ENCODE data around the gene FUOM. TPM values are rescaled to one million over a fixed set of nuclear protein-coding genes. Genes with fewer than 3 reads are reported as not detected.

Gene FUOM
- polyA plus RNA-seq, 2 donors, result 10.0 to 11.7 TPM

DNA sequence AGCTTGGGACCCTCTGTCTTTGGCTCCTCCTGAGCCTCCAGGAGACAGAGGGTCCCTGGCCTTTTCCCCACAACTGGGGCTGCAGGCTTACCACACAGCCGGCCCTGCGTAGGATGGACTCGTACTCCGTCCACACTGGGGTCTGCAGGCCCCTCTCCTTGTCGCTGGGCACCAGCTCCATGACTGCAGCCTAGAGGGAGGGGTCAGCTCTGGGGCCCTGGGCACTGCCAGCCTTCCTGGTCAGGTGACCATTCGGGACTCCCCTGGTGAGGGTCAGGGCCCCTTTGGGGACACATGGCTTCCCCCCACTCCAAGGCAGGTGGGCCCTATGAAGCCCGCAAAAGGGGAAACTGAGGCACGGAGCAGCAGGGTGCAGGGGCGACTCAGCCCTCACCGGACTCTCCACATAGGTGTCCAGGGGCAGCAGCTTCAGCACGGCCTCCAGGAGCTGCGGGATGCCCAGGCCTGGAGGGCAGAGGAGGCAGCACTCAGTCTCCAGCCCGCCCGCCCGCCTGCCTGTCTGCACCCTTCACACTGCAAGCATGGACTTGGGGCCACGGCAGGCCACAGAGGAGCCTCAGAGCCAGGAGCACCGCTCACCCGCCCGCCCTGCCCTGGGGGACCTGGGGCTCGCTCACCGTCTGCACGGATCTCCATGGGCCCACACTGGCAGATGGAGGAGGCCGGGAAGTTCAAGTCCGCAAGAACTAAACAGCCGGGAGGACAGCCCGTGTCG is 1.1 kb downstream of the FUOM start:
- no peaks in the 10 kb centered on the region for H3K36me3 ChIP-seq (ENCODE audit: control insufficient read depth in 2 of 2, insufficient read depth in 2 of 2, low read length in 1 of 2)
- H3K4me1 ChIP-seq (ENCODE audit: control insufficient read depth in 2 of 2, insufficient read depth in 2 of 2, low read length in 1 of 2), result peaks cover 0 to 14% of the 10 kb centered on the region in 2 donors
- H3K27ac ChIP-seq (ENCODE audit: low read depth in 2 of 2, low read length in 1 of 2), result no peak overlapping the region
- peak overlapping the region; percentile 49 to 64 for H3K4me3 ChIP-seq (ENCODE audit: low read depth in 1 of 2, low read length in 2 of 2)
- no peaks in the 10 kb centered on the region for H3K9me3 ChIP-seq (ENCODE audit: control insufficient read depth in 2 of 2, insufficient read depth in 1 of 2, low read depth in 1 of 2, low read length in 1 of 2)
- WGBS, 2 donors, result 46 to 49% methylated on average over 25 to 27 of the region's 27 CpGs
- H3K27me3 ChIP-seq (ENCODE audit: control insufficient read depth in 1 of 2, insufficient read depth in 2 of 2, low read length in 2 of 2), result no peaks in the 10 kb centered on the region

DNA sequence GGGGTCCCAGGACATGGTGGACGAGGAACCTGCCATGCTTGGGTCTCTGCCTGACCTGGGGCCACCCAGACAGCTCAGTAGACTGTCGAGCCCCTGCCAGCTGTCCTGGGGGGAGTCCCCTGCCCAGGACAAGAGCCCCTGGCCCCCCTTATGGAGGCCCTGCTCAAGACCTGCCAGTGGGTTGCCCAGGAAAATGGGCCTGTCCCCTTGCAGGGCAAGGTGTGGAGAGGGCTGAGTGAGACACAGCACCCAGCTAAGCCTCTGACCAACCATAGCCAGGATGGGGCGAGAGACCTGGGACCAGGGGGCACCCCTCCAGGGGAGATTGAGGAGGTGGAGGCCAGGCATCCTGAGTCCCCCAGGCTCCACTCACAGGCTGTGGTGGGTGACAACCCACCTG is 1.8 kb downstream of the FUOM start:
- Histone ChIP-seq H3K27ac (ENCODE audit: low read depth in 2 of 2, low read length in 1 of 2) (no peak overlapping the region), H3K36me3 (ENCODE audit: control insufficient read depth in 2 of 2, insufficient read depth in 2 of 2, low read length in 1 of 2) (no peaks in the 10 kb centered on the region), H3K9me3 (ENCODE audit: control insufficient read depth in 2 of 2, insufficient read depth in 1 of 2, low read depth in 1 of 2, low read length in 1 of 2) (no peaks in the 10 kb centered on the region), H3K4me3 (ENCODE audit: low read depth in 1 of 2, low read length in 2 of 2) (no peak overlapping the region), H3K27me3 (ENCODE audit: control insufficient read depth in 1 of 2, insufficient read depth in 2 of 2, low read length in 2 of 2) (no peaks in the 10 kb centered on the region), H3K4me1 (ENCODE audit: control insufficient read depth in 2 of 2, insufficient read depth in 2 of 2, low read length in 1 of 2) (peaks cover 0 to 14% of the 10 kb centered on the region in 2 donors)
- 96% methylated on average over 3 of the region's 3 CpGs for WGBS, 2 donors

DNA sequence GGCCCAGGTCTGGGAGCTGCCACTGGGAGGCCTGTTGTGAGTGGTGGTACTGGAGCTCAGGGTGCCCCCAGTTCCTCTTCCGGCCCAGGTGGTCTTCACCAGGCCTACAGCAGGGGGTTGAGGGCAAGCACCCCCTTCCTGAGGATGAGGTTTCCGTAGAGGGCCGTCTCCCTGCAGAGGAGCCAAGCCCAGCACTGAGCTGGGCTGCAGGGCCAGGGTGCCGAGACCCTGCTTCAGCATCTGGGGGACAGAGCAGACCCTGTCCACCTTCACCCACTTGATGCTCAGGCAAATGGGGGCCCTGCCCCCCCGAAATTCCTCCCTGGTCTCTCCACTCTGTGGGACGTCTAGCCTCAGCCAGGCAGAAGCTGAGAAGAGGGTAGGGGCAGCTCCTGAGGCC is 2.6 kb downstream of the FUOM start:
- Histone ChIP-seq H3K27me3 (ENCODE audit: control insufficient read depth in 1 of 2, insufficient read depth in 2 of 2, low read length in 2 of 2) (no peaks in the 10 kb centered on the region), H3K27ac (ENCODE audit: low read depth in 2 of 2, low read length in 1 of 2) (no peak overlapping the region), H3K4me3 (ENCODE audit: low read depth in 1 of 2, low read length in 2 of 2) (no peak overlapping the region), H3K4me1 (ENCODE audit: control insufficient read depth in 2 of 2, insufficient read depth in 2 of 2, low read length in 1 of 2) (peaks cover 0 to 11% of the 10 kb centered on the region in 2 donors), H3K36me3 (ENCODE audit: control insufficient read depth in 2 of 2, insufficient read depth in 2 of 2, low read length in 1 of 2) (no peaks in the 10 kb centered on the region), H3K9me3 (ENCODE audit: control insufficient read depth in 2 of 2, insufficient read depth in 1 of 2, low read depth in 1 of 2, low read length in 1 of 2) (no peaks in the 10 kb centered on the region)
- 93 to 98% methylated on average over 6 of the region's 6 CpGs for WGBS, 2 donors

DNA sequence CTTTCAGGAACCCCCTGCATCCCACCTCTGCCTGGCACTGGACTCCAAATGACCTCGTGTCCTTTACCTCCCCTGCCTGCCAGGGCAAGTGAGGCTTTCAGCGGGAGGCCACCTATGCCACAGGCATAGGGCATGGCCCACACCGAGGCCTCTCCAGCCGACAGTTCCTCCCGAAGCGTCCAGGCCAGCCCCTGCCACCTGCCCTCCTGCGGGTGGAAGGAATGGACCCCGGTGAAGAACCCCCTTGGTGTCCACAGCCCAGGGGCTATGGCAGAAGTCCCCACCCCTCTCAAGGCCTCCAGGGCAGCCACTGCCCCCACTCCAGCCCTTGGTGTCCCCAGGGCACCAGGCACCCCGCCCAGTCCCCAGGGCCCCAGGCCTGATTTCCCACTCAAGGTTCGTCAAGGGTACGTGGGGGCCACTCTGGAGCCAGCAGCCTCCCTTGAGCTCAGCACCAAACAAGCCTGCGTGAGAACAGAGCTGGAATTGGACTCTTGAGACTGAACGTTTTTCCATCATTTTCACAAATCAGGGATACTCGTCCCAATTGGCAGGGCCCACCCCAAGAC is 3.1 kb downstream of the FUOM start:
- H3K36me3 ChIP-seq (ENCODE audit: control insufficient read depth in 2 of 2, insufficient read depth in 2 of 2, low read length in 1 of 2), result no peaks in the 10 kb centered on the region
- no peaks in the 10 kb centered on the region for H3K27me3 ChIP-seq (ENCODE audit: control insufficient read depth in 1 of 2, insufficient read depth in 2 of 2, low read length in 2 of 2)
- 93 to 94% methylated on average over 14 of the region's 14 CpGs for WGBS, 2 donors
- no peak overlapping the region for H3K4me3 ChIP-seq (ENCODE audit: low read depth in 1 of 2, low read length in 2 of 2)
- H3K27ac ChIP-seq (ENCODE audit: low read depth in 2 of 2, low read length in 1 of 2), result no peak overlapping the region
- no peaks in the 10 kb centered on the region for H3K9me3 ChIP-seq (ENCODE audit: control insufficient read depth in 2 of 2, insufficient read depth in 1 of 2, low read depth in 1 of 2, low read length in 1 of 2)
- H3K4me1 ChIP-seq (ENCODE audit: control insufficient read depth in 2 of 2, insufficient read depth in 2 of 2, low read length in 1 of 2), result peaks cover 0 to 11% of the 10 kb centered on the region in 2 donors

DNA sequence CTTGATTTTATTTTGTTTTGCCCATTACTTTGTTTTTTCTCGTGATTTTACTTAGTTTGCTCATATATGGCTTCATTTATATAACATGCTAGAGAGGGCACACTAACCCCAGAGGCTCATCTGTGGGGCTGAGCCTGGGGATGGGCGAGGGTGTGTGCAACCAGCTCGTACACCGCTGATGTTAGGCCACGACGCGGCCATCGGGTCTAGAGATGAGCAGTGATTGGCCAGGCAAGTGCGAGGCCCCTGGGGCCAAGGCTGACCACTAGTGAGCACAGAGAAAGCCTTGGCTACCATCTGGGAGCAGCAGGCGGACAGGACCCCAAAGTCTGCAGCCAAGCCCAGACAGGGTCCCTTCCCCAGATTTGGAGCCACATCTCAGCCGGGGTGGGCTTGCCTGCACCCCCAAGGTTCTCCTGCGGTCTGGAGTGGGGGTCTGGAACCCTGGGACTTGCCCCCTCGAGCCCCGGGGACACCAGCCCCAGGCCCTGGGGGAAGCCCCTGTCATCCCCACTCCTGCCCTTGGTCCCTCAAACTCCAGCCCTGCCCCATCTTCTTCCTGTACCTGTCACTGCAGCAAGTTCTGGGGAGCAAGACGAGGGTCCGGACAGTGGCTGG is 3.7 kb downstream of the FUOM start:
- no peaks in the 10 kb centered on the region for H3K27me3 ChIP-seq (ENCODE audit: control insufficient read depth in 1 of 2, insufficient read depth in 2 of 2, low read length in 2 of 2)
- no peaks in the 10 kb centered on the region for H3K36me3 ChIP-seq (ENCODE audit: control insufficient read depth in 2 of 2, insufficient read depth in 2 of 2, low read length in 1 of 2)
- no peak overlapping the region for H3K4me3 ChIP-seq (ENCODE audit: low read depth in 1 of 2, low read length in 2 of 2)
- no peak overlapping the region for H3K27ac ChIP-seq (ENCODE audit: low read depth in 2 of 2, low read length in 1 of 2)
- H3K4me1 ChIP-seq (ENCODE audit: control insufficient read depth in 2 of 2, insufficient read depth in 2 of 2, low read length in 1 of 2), result peaks cover 0 to 11% of the 10 kb centered on the region in 2 donors
- no peaks in the 10 kb centered on the region for H3K9me3 ChIP-seq (ENCODE audit: control insufficient read depth in 2 of 2, insufficient read depth in 1 of 2, low read depth in 1 of 2, low read length in 1 of 2)
- 87% methylated on average over 16 of the region's 16 CpGs for WGBS, 2 donors

DNA sequence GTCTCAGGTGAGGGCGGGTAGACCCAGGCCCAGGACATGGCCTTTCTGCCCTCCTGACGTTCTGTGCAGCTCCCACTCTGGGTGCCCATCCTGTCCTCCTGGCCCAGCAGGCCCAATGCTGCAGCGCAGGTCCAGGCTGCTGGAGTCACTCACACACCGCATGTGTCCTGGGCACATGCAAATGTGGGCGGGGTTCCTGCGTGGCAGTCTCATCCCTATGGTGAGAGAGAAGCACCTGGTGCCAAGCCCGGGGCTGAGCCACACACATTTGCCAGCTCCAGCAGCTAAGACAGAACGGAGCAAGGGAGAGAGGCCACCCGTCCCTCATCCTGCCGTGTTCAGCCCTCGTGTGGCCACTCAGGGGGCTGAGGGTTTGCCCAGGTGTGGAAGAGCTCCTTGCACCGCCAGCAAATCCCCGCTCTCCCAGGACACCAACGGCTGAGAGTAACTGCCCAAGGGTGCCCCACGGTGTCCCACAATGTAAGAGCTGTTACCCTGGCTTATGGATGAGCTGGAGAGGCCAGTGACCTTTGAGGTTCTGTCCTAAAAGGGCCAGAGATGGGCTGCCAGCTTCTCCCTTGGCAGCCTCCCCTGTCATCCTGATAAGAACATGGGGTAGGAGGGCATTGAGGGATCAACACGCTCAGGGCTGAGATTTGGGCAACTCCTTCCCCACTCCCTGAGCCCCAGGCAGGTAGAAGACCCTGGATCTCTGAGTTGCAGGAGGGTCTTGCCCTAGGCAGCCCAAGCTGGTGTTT is 4.4 kb downstream of the FUOM start:
- 60 to 72% methylated on average over 16 of the region's 16 CpGs for WGBS, 2 donors
- no peaks in the 10 kb centered on the region for H3K27me3 ChIP-seq (ENCODE audit: control insufficient read depth in 1 of 2, insufficient read depth in 2 of 2, low read length in 2 of 2)
- no peak overlapping the region for H3K4me3 ChIP-seq (ENCODE audit: low read depth in 1 of 2, low read length in 2 of 2)
- H3K9me3 ChIP-seq (ENCODE audit: control insufficient read depth in 2 of 2, insufficient read depth in 1 of 2, low read depth in 1 of 2, low read length in 1 of 2), result no peaks in the 10 kb centered on the region
- H3K27ac ChIP-seq (ENCODE audit: low read depth in 2 of 2, low read length in 1 of 2), result no peak overlapping the region
- H3K4me1 ChIP-seq (ENCODE audit: control insufficient read depth in 2 of 2, insufficient read depth in 2 of 2, low read length in 1 of 2), result peaks cover 0 to 11% of the 10 kb centered on the region in 2 donors
- no peaks in the 10 kb centered on the region for H3K36me3 ChIP-seq (ENCODE audit: control insufficient read depth in 2 of 2, insufficient read depth in 2 of 2, low read length in 1 of 2)

DNA sequence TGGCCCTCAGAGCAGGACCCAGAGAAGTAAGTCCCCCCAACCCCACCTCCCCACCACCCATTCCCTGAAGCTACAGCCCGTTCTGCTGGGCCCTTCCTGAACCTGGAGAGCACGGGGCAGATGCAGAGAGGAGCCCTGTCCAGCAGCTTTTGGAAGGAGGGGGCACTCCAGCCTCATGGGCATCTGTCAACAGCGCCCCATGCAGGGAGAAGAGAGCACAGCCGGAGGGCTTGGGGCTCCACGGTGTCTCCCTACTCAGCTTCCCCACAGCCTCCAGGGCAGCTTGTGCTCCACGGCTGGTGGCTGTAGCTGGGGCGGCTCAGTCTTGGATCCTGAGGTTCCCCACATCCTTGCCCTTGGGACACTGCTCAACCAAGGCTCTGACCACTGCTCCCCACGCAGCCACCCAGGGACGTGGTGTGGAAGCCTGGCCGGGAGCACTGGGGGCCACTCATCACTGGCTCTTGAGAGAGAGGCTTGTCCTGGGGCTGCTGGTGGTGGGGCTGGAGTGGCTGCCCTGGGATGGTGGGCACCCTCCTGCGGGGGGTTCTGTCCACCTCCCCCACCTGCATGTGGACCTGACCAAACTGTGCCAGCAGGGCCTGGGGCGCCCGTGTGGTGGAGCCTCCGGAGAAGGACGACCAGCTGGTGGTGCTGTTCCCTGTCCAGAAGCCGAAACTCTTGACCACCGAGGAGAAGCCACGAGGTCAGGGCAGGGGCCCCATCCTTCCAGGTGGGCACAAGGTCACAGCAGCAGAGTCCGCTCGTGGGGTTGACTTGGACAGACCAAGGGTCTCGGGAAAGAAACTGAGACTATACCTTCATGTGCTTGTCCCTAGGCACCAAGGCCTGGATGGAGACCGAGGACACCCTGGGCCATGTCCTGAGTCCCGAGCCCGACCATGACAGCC is 6.2 kb downstream of the FUOM start:
- Histone ChIP-seq H3K27ac (ENCODE audit: low read depth in 2 of 2, low read length in 1 of 2) (no peak overlapping the region), H3K9me3 (ENCODE audit: control insufficient read depth in 2 of 2, insufficient read depth in 1 of 2, low read depth in 1 of 2, low read length in 1 of 2) (peaks cover 0 to 3% of the 10 kb centered on the region in 2 donors), H3K4me1 (ENCODE audit: control insufficient read depth in 2 of 2, insufficient read depth in 2 of 2, low read length in 1 of 2) (peaks cover 0 to 3% of the 10 kb centered on the region in 2 donors), H3K4me3 (ENCODE audit: low read depth in 1 of 2, low read length in 2 of 2) (no peak overlapping the region), H3K36me3 (ENCODE audit: control insufficient read depth in 2 of 2, insufficient read depth in 2 of 2, low read length in 1 of 2) (no peaks in the 10 kb centered on the region), H3K27me3 (ENCODE audit: control insufficient read depth in 1 of 2, insufficient read depth in 2 of 2, low read length in 2 of 2) (no peaks in the 10 kb centered on the region)
- WGBS, 2 donors, result 71 to 73% methylated on average over 24 of the region's 24 CpGs

DNA sequence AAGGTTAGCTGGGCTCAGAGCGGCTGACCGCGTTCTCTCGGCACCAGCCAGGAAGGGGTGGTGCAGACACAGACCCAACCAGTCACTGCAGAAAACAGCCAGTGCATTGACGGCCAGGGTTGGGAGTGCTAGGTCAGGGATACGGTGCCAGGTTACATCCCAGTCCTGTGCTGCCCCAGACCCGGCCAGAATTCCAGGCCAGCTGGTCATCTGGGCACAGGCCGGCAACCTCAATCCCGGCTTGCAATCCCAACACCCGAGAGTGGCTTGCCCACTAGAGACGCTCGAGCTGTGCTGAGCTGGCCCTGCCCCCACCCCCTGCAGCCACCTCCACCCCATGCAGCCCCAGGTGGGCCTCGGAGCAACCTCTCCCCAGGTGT is 6.9 kb downstream of the FUOM start:
- H3K27ac ChIP-seq (ENCODE audit: low read depth in 2 of 2, low read length in 1 of 2), result no peak overlapping the region
- H3K36me3 ChIP-seq (ENCODE audit: control insufficient read depth in 2 of 2, insufficient read depth in 2 of 2, low read length in 1 of 2), result no peaks in the 10 kb centered on the region
- peaks cover 0 to 3% of the 10 kb centered on the region in 2 donors for H3K9me3 ChIP-seq (ENCODE audit: control insufficient read depth in 2 of 2, insufficient read depth in 1 of 2, low read depth in 1 of 2, low read length in 1 of 2)
- no peaks in the 10 kb centered on the region for H3K4me1 ChIP-seq (ENCODE audit: control insufficient read depth in 2 of 2, insufficient read depth in 2 of 2, low read length in 1 of 2)
- 49 to 51% methylated on average over 13 of the region's 13 CpGs for WGBS, 2 donors
- no peak overlapping the region for H3K4me3 ChIP-seq (ENCODE audit: low read depth in 1 of 2, low read length in 2 of 2)
- no peaks in the 10 kb centered on the region for H3K27me3 ChIP-seq (ENCODE audit: control insufficient read depth in 1 of 2, insufficient read depth in 2 of 2, low read length in 2 of 2)
